22Rv1 (cell line): ENCODE results near the gene SERPINB1.

ENCODE experiments used
- H3K27ac ChIP-seq: fragments of 450-650 bp; 2 replicates; pipeline ENCODE4 v1.5.1; 2017
- CTCF ChIP-seq: fragments of 450-650 bp; IDR thresholded peaks from 2 replicates; pipeline ENCODE4 v1.5.1; 2017; ENCODE audit warnings: mild to moderate bottlenecking
- ZFX ChIP-seq: fragments of 450-650 bp; IDR thresholded peaks from 2 replicates; pipeline ENCODE4 v1.6.1; 2017; ENCODE audit warnings: antibody characterized with exemption, borderline replicate concordance

SERPINB1 gene

GRCh38 chr6:2829253-2829652, 12.4 kb downstream of the SERPINB1 start:
- no peak overlapping the region for H3K27ac ChIP-seq
- TF ChIP-seq ZFX, result no peak
- no peak for TF ChIP-seq CTCF

DNA sequence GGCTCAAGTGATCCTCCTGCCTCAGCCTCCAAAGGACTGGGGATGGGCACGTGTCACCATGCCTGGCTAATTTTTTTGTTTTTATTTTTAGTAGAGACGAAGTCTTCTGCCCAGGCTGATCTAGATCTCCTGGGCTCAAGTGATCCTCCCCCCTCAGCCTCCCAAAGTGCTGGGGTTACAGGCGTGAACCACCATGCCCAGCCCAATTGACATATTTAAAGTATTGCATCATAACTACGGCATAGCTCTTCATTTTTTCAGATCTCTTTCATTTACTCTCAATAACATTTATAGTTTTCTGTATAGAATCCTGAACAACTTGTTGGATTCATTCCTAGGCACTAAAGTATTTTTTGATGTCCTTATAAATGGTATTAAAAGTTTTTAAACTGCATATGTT, 13.0 kb downstream of the SERPINB1 start:
- TF ChIP-seq ZFX (no peak), CTCF (no peak)
- H3K27ac ChIP-seq, result no peak overlapping the region

- TF ChIP-seq CTCF (no peak), ZFX (no peak)
- no peak overlapping the region for H3K27ac ChIP-seq
Measured at GRCh38 chr6:2827142-2827541, 14.5 kb downstream of the SERPINB1 start.

GRCh38 chr6:2826131-2826530, 15.5 kb downstream of the SERPINB1 start:
- no peak overlapping the region for H3K27ac ChIP-seq
- TF ChIP-seq ZFX, result no peak
- no peak for TF ChIP-seq CTCF

DNA sequence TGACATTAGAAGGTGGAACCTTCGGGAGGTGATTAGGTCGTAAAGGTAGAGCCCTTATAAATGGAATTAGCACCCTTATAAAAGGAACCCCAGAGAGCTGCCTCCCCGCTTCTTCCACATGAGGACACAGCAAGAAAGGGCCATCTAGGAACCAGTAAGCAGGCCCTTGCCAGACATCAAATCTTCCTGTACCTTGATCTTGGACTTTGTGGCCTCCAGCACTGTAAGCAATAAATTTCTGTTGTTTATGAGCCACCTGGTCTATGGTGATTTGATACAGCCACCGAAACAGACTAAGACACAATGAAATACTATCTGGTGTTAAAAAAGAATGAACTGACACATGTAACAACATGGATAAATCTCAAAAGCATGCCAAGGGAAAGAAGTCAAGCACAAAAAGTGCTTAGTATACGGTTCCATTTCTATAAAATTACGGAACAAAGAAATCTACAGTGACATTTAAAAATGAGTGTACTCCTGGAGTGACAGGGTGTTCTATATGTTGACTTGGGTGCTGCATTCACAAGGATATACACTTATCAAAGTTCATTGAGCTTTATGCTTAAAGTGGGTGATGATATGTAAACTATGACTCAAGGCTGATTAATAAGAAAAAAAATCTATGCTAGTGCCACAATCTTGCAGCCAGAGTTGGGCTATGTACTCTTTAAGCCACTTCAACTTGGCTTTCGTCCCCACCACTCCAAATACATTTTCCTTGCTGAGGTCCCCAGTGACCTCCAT, 18.4 kb downstream of the SERPINB1 start:
- no peak overlapping the region for H3K27ac ChIP-seq
- TF ChIP-seq CTCF (no peak), ZFX (no peak)

DNA sequence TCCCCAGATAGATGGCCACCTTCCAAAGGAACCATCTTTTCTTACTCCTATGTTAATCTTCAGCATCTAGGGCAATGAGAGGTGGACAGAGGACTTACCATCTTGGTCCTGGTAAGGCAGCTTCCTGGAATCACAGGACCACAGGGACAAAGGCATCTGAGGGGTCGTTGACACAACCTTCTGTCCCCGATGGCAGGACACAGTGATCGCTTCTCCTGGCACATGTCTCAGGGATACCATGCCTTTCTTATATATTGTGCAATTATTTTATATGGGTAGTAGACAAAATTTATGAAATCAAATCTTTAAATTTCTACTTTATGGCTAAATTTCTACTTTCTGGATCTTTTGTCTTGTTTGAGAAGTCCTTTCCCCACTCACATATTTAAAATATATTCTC, 20.1 kb downstream of the SERPINB1 start:
- H3K27ac ChIP-seq, result no peak overlapping the region
- no peak for TF ChIP-seq ZFX
- no peak for TF ChIP-seq CTCF

GRCh38 chr6:2820415-2820814, 21.2 kb downstream of the SERPINB1 start:
- H3K27ac ChIP-seq, result no peak overlapping the region
- TF ChIP-seq ZFX, result no peak

DNA sequence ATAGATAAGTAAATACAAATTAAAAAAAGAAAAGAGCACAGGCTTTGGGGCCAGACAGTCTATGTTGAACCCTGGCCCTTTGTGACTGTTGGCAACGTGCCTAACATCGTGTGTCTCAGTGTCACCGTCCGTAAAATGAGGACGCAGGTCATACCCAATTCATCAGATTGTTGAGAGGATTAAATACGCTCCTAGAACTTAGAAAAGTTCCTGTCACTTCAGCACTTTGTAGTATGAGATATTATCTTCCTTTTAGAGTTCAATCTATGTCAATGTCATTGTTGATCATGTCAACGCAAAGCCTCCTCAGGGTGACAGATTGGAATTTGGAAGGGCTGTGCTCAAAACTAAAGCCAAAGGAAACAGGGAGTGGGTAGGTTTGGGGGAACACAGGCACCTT, 21.7 kb downstream of the SERPINB1 start:
- no peak for TF ChIP-seq CTCF
- TF ChIP-seq ZFX, result no peak
- no peak overlapping the region for H3K27ac ChIP-seq
